IMR-90 (cell line): ENCODE data around the gene PTEN. TPM values are rescaled to one million over a fixed set of nuclear protein-coding genes. Genes with fewer than 3 reads are reported as not detected.

Experiments
- ATAC-seq: fragments of 200-7000 bp; cut with Tn5 transposase; 2 replicates; pipeline ENCODE4 v1.9.1; 2020; ENCODE audit warnings: low read depth, mild to moderate bottlenecking, moderate library complexity
- BruUV-seq: library from RNA; stranded (reverse); fragments of 400-500 nt; replicated peaks from 2 replicates; lab custom pipeline; 2021; lab: Mats Ljungman, UMichigan
- CTCF ChIA-PET: fragments of 300-600 bp; formaldehyde crosslinking; extraction: SDS; loops from one replicate; lab custom pipeline; 2021; ENCODE audit warnings: antibody characterized with exemption; lab: Yijun Ruan, JAX
- POLR2A ChIA-PET: fragments of 300-600 bp; sonication (Branson Sonifier 250); formaldehyde crosslinking; loops from one replicate; lab custom pipeline; 2022; ENCODE audit warnings: antibody characterized with exemption; ENCODE audit not compliant: unreplicated experiment; lab: Charles Lee
- DNase-seq: peaks from one replicate; pipeline ENCODE4 v3.0.0; 2013
- H2AFZ ChIP-seq: replicated peaks from 2 replicates; pipeline ENCODE3; 2013; ENCODE audit warnings: low read length, mild to moderate bottlenecking; ENCODE audit not compliant: poor library complexity
- H2AK5ac ChIP-seq: 2 replicates; pipeline ENCODE4 v1.6.1; 2013; ENCODE audit warnings: low read depth, low read length, inconsistent platforms
- H2AK9ac ChIP-seq: replicated peaks from 2 replicates; pipeline ENCODE3; 2013; ENCODE audit warnings: mild to moderate bottlenecking, low read depth, low read length, moderate library complexity; ENCODE audit not compliant: poor library complexity
- H2BK120ac ChIP-seq: 2 replicates; pipeline ENCODE4 v1.6.1; 2013; ENCODE audit warnings: low read depth, low read length, inconsistent platforms
- H2BK15ac ChIP-seq: 3 replicates; pipeline ENCODE4 v1.6.1; 2013; ENCODE audit warnings: low read depth, low read length, inconsistent platforms
- H2BK20ac ChIP-seq: 2 replicates; pipeline ENCODE4 v1.6.1; 2013; ENCODE audit warnings: low read depth, mild to moderate bottlenecking, inconsistent platforms, low read length, moderate library complexity
- H2BK5ac ChIP-seq: 2 replicates; pipeline ENCODE4 v1.6.1; 2013; ENCODE audit warnings: mild to moderate bottlenecking, low read depth, low read length, inconsistent platforms; ENCODE audit not compliant: poor library complexity, severe bottlenecking
- H3K14ac ChIP-seq: replicated peaks from 2 replicates; pipeline ENCODE4 v1.6.1; 2013; ENCODE audit warnings: low read depth, low read length, inconsistent platforms
- H3K18ac ChIP-seq: 2 replicates; pipeline ENCODE4 v1.6.1; 2013; ENCODE audit warnings: low read depth, low read length, control low read depth
- H3K23ac ChIP-seq: 2 replicates; pipeline ENCODE4 v1.6.1; 2013; ENCODE audit warnings: low read depth, low read length, inconsistent platforms
- H3K27ac ChIP-seq: 2 replicates; pipeline ENCODE4 v1.5.1; 2013; ENCODE audit warnings: mild to moderate bottlenecking, control low read depth, low read length; ENCODE audit not compliant: insufficient read depth
- H3K27me3 ChIP-seq: 2 replicates; pipeline ENCODE4 v1.6.1; 2013; ENCODE audit warnings: low read length; ENCODE audit not compliant: control insufficient read depth, insufficient read depth
- H3K36me3 ChIP-seq: 2 replicates; pipeline ENCODE4 v1.6.1; 2013; ENCODE audit warnings: low read length, mixed read lengths; ENCODE audit not compliant: control insufficient read depth, insufficient read depth
- H3K4ac ChIP-seq: 2 replicates; pipeline ENCODE4 v1.6.1; 2013; ENCODE audit warnings: low read depth, low read length, inconsistent platforms
- H3K4me1 ChIP-seq: 2 replicates; pipeline ENCODE4 v1.6.1; 2013; ENCODE audit warnings: low read length, mixed read lengths; ENCODE audit not compliant: control insufficient read depth, insufficient read depth
- H3K4me2 ChIP-seq: 2 replicates; pipeline ENCODE4 v1.6.1; 2013; ENCODE audit warnings: low read depth, mild to moderate bottlenecking, control low read depth, low read length, moderate library complexity
- H3K4me3 ChIP-seq: 2 replicates; pipeline ENCODE4 v1.5.1; 2013; ENCODE audit warnings: low read depth, mild to moderate bottlenecking, control low read depth, low read length, moderate library complexity; ENCODE audit not compliant: insufficient read depth
- H3K56ac ChIP-seq: 2 replicates; pipeline ENCODE4 v1.6.1; 2013; ENCODE audit warnings: low read length, inconsistent platforms; ENCODE audit not compliant: insufficient read depth; ENCODE audit errors: extremely low read depth
- H3K79me1 ChIP-seq, 2 experiments: 2 replicates each; pipeline ENCODE4 v1.6.1; 2013; ENCODE audit warnings: low read length in 2 of 2, inconsistent platforms in 1 of 2, low read depth in 1 of 2
- H3K9ac ChIP-seq: 2 replicates; pipeline ENCODE4 v1.6.1; 2013; ENCODE audit warnings: low read depth, low read length, control low read depth
- H3K9me1 ChIP-seq: 2 replicates; pipeline ENCODE4 v1.6.1; 2013; ENCODE audit warnings: low read length, inconsistent platforms; ENCODE audit not compliant: insufficient read depth
- H3K9me3 ChIP-seq: 2 replicates; pipeline ENCODE4 v1.6.1; 2013; ENCODE audit warnings: low read length; ENCODE audit not compliant: control insufficient read depth, insufficient read depth
- H4K20me1 ChIP-seq: 2 replicates; pipeline ENCODE4 v1.6.1; 2013; ENCODE audit warnings: low read length, inconsistent platforms; ENCODE audit not compliant: insufficient read depth
- H4K5ac ChIP-seq: 2 replicates; pipeline ENCODE4 v1.6.1; 2013; ENCODE audit warnings: mild to moderate bottlenecking, low read depth, low read length, control low read depth
- H4K8ac ChIP-seq, 2 experiments: 2 replicates each; pipeline ENCODE4 v1.6.1; 2013; ENCODE audit warnings: low read depth in 2 of 2, low read length in 2 of 2, control low read depth in 1 of 2, inconsistent platforms in 1 of 2
- H4K91ac ChIP-seq: 2 replicates; pipeline ENCODE4 v1.6.1; 2013; ENCODE audit warnings: low read depth, low read length, inconsistent platforms; ENCODE audit not compliant: insufficient read depth
- CEBPB ChIP-seq: IDR thresholded peaks from 2 replicates; pipeline ENCODE4 v1.6.1; 2012; ENCODE audit warnings: low read depth, low read length, improper control_type of control experiment
- RAD21 ChIP-seq: IDR thresholded peaks from 2 replicates; pipeline ENCODE4 v1.6.1; 2012; ENCODE audit warnings: low read length, improper control_type of control experiment
- USF2 ChIP-seq: fragments of 150-350 bp; IDR thresholded peaks from 2 replicates; pipeline ENCODE4 v1.6.1; 2017; ENCODE audit warnings: mild to moderate bottlenecking, antibody characterized with exemption, low read length, low read depth
- WGBS, 2 experiments: methylation state at CpG; one replicate each; pipeline versions ENCODE4 v1.1.5 to v1.1.7; 2013; ENCODE audit warnings: missing lambda C conversion rate in 2 of 2; ENCODE audit not compliant: insufficient read length in 1 of 2; ENCODE audit errors: extremely low coverage in 2 of 2; 5-methylcytosine and 5-hydroxymethylcytosine counted together
- dilution Hi-C: fragments of 300-500 bp; cut with HindIII; formaldehyde crosslinking; loops from one replicate; pipeline ENCODE4 v1.14.3; 2018; ENCODE audit warnings: low sequenced_read_pairs; ENCODE audit not compliant: unreplicated experiment
- in situ Hi-C: fragments of 300-500 bp; cut with MboI; formaldehyde crosslinking; loops from 3 replicates; pipeline ENCODE4 v1.14.3; 2019; ENCODE audit warnings: low sequenced_read_pairs, inconsistent platforms, mixed read lengths
- intact Hi-C: fragments of 100-400 bp; cut with micrococcal nuclease; formaldehyde crosslinking; loops from 2 replicates; pipeline ENCODE4 v1.10.0; 2022
- polyA plus RNA-seq, 3 experiments: library from polyadenylated mRNA; depleted of rRNA; stranded (reverse); fragments of >200 nt; gene quantifications; 2 replicates each; pipeline ENCODE4 v1.2.3, GENCODE V29; 2012; ENCODE audit warnings: low replicate concordance in 1 of 3
- total RNA-seq: library from RNA; depleted of rRNA; stranded (reverse); fragments of >200 nt; gene quantifications from 2 replicates; pipeline ENCODE4 v1.2.3, GENCODE V29; 2012

Gene PTEN
- total and polyA plus RNA-seq, 2 of the 4 experiments (the other 2 are of a cell fraction), result 12.0 to 38.9 TPM

DNA sequence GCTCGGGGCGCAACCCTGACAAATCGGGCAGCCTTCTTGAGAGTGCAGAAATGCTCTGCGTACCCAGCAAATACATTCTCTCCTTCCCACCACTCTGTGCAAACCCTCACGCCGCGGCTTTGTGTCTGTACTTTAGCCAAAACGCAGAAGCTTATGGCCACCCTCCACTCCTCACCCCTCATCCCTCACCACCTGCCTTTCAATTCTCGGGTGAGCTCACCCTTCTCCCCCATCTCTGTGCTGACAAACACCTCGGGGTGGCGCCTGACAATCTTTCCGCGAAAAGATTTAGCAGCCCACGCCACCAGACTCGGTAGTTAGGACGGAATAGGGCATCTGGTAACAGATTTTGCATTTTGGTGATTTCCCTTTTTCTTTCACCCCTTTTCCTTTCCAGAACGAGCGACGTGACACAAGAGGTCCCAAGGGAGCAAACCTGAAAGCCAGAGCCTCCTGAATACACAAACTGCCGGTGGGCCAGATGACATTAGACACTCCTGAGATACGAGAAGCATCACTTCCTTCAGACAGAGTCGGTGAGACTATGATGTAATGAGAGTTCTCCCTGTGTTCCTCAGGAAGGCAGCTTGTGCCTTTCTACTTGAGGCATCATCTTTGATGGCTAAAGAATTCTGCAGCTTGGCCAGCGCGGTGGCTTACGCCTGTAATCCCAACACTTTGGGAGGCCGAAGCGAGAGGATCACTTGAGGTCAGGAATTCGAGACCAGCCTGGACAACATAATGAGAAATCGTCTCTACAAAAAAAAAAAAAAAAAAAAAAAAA, 44.7 kb upstream of the PTEN start:
- CTCF ChIA-PET, result interaction anchor here (0.6 kb wide), 1 partner anchor 24 kb away, joined by 3 read pairs; no protein-coding TSS in a partner anchor
- Histone ChIP-seq H3K56ac (no peak overlapping the region), H2BK5ac (peak overlapping the region; percentile 19), H2BK15ac (peak overlapping the region; percentile 22; the same call in 1 of the 3 replicates), H3K9ac (peak overlapping the region; percentile 72), H3K14ac (peak overlapping the region; percentile 59), H4K20me1 (no peaks in the 10 kb centered on the region; the same call in 1 of the 2 replicates), H2BK20ac (no peak overlapping the region), H2AK5ac (peak overlapping the region; percentile 8; the same call in 1 of the 2 replicates), H2BK120ac (no peak overlapping the region; the same call in 1 of the 2 replicates), H4K91ac (peak overlapping the region; percentile 55), H4K5ac (peak overlapping the region; percentile 65), H3K27ac (peak overlapping the region; percentile 28; the same call in 1 of the 2 replicates), H3K23ac (peak overlapping the region; percentile 59), H3K4me1 (no peaks in the 10 kb centered on the region), H2AK9ac (peak overlapping the region; percentile 57), H3K27me3 (no peaks in the 10 kb centered on the region), H3K18ac (no peak overlapping the region), H4K8ac (peak overlapping the region; percentile 75 to 91), H3K4ac (peak overlapping the region; percentile 53), H2AFZ (peak overlapping the region; percentile 99), H3K9me3 (no peaks in the 10 kb centered on the region), H3K9me1 (no peaks in the 10 kb centered on the region; the same call in 1 of the 2 replicates), H3K36me3 (no peaks in the 10 kb centered on the region), H3K79me1 (peaks cover 4 to 20% of the 10 kb centered on the region in 2 experiments; a peak in 2 of 4 replicates), H3K4me2 (peak overlapping the region; percentile 82), H3K4me3 (peak overlapping the region; percentile 84)
- dilution Hi-C loops, result no loop called here
- no TSS peak for BruUV-seq
- POLR2A ChIA-PET, result no interaction called here
- intact Hi-C loops, result no loop called here
- TF ChIP-seq RAD21, result peak; percentile 12; the same call in 1 of the 2 replicates
- peak; percentile 24; the same call in 1 of the 2 replicates for TF ChIP-seq CEBPB
- no peak for TF ChIP-seq USF2
- ATAC-seq, result peak; percentile 56
- WGBS, 2 experiments, result 0% methylated on average over 14 of the region's 29 CpGs; no CpG with 5 or more reads in 1 of the 2 experiments
- peak; percentile 43 for DNase-seq
- in situ Hi-C loops, result no loop called here
